Suprapubic skin (tissue), 4 donors: ENCODE results near the gene DCTN2. TPM values are rescaled to one million over a fixed set of nuclear protein-coding genes. Genes with fewer than 3 reads are reported as not detected.
"Not testable (repeated sequence)": the region's sequence is repeated elsewhere in the genome, so short reads cannot be mapped to it uniquely, and the experiment has no call there.

Source experiments
- DNase-seq, 2 donors: peaks; one replicate each; pipeline ENCODE4 v3.0.0-alpha.2; 2019; ENCODE audit warnings: low spot score in 2 of 2
- H3K27ac ChIP-seq: fragments of 200-600 bp; sonication (generic); one replicate; pipeline ENCODE4 v1.5.1; 2019
- H3K27me3 ChIP-seq: fragments of 200-600 bp; sonication (generic); one replicate; pipeline ENCODE4 v1.5.1; 2019
- H3K36me3 ChIP-seq: fragments of 200-600 bp; sonication (generic); one replicate; pipeline ENCODE4 v1.5.1; 2019
- H3K4me1 ChIP-seq: fragments of 200-600 bp; sonication (generic); one replicate; pipeline ENCODE4 v1.5.1; 2019
- H3K4me3 ChIP-seq: fragments of 200-600 bp; sonication (generic); one replicate; pipeline ENCODE4 v1.5.1; 2019; ENCODE audit warnings: mild to moderate bottlenecking
- H3K9me3 ChIP-seq: fragments of 200-600 bp; sonication (generic); one replicate; pipeline ENCODE4 v1.5.1; 2019
- CTCF ChIP-seq, 2 donors: fragments of 200-600 bp in 1 of 2; fragments of 450-650 bp in 1 of 2; sonication (generic) in 1 of 2; IDR thresholded peaks; one replicate each; pipeline ENCODE4 v1.5.1; 2016 to 2019; ENCODE audit warnings: antibody characterized with exemption in 2 of 2, mild to moderate bottlenecking in 1 of 2, moderate library complexity in 1 of 2
- EP300 ChIP-seq: sonication (generic); formaldehyde crosslinking; IDR thresholded peaks from one replicate; pipeline ENCODE4 v1.6.1; 2017; ENCODE audit warnings: antibody characterized with exemption
- POLR2A ChIP-seq, 2 donors: fragments of 450-650 bp; IDR thresholded peaks; one replicate each; pipeline ENCODE4 v1.6.1; 2017; ENCODE audit warnings: antibody characterized with exemption in 2 of 2, mild to moderate bottlenecking in 2 of 2, moderate library complexity in 2 of 2
- POLR2AphosphoS5 ChIP-seq, 3 donors: sonication (generic); formaldehyde crosslinking; IDR thresholded peaks; one replicate each; pipeline ENCODE4 v1.6.1; 2017; ENCODE audit warnings: antibody characterized with exemption in 3 of 3
- WGBS: methylation state at CpG from one replicate; pipeline ENCODE4 v1.1.5; 2018; 5-methylcytosine and 5-hydroxymethylcytosine counted together
- total RNA-seq, 4 donors: library from RNA; depleted of rRNA; stranded (reverse); fragments of >200 nt; gene quantifications; one replicate each; pipeline ENCODE4 v1.1.0, GENCODE V29; 2016

Gene DCTN2
- total RNA-seq, 4 donors from 2014 or later: 152 to 242 (median 185) TPM

GRCh38 chr12:57515934-57516541 lies 31.0 kb downstream of the DCTN2 start:
- Histone ChIP-seq H3K4me1 (peaks cover 33% of the 10 kb centered on the region), H3K4me3 (no peak overlapping the region), H3K9me3 (no peaks in the 10 kb centered on the region), H3K27me3 (no peaks in the 10 kb centered on the region), H3K36me3 (peaks cover 64% of the 10 kb centered on the region), H3K27ac (no peak overlapping the region)
- TF ChIP-seq CTCF (IDR thresholded peaks at IDR 0.05): no peak
- TF ChIP-seq POLR2AphosphoS5 (IDR thresholded peaks at IDR 0.05): no peak
- TF ChIP-seq EP300: no peak
- TF ChIP-seq POLR2A (IDR thresholded peaks at IDR 0.05): no peak
- WGBS: 85% methylated on average over 11 of the region's 11 CpGs
- no peak for DNase-seq

GRCh38 chr12:57515408-57515933 lies 31.5 kb downstream of the DCTN2 start:
- Histone ChIP-seq H3K4me1 (peaks cover 30% of the 10 kb centered on the region), H3K4me3 (no peak overlapping the region), H3K9me3 (no peaks in the 10 kb centered on the region), H3K36me3 (peaks cover 68% of the 10 kb centered on the region), H3K27ac (no peak overlapping the region), H3K27me3 (no peaks in the 10 kb centered on the region)
- WGBS: 48% methylated on average over 3 of the region's 3 CpGs
- no peak for TF ChIP-seq POLR2A (IDR thresholded peaks at IDR 0.05)
- TF ChIP-seq CTCF (IDR thresholded peaks at IDR 0.05): no peak
- TF ChIP-seq EP300: no peak
- no peak for TF ChIP-seq POLR2AphosphoS5 (IDR thresholded peaks at IDR 0.05)
- DNase-seq: no peak

- no peak for DNase-seq
- H3K36me3 ChIP-seq: peaks cover 74% of the 10 kb centered on the region
- H3K4me3 ChIP-seq: no peak overlapping the region
- WGBS: 81% methylated on average over 8 of the region's 9 CpGs
- no peaks in the 10 kb centered on the region for H3K9me3 ChIP-seq
- H3K27ac ChIP-seq: no peak overlapping the region
- no peaks in the 10 kb centered on the region for H3K27me3 ChIP-seq
- TF ChIP-seq POLR2A (IDR thresholded peaks at IDR 0.05) (no peak), CTCF (IDR thresholded peaks at IDR 0.05) (no peak), EP300 (no peak), POLR2AphosphoS5 (IDR thresholded peaks at IDR 0.05) (no peak)
- H3K4me1 ChIP-seq: peaks cover 30% of the 10 kb centered on the region
Measured at GRCh38 chr12:57514720-57515407, 32.1 kb downstream of the DCTN2 start.

- Histone ChIP-seq H3K36me3 (peaks cover 79% of the 10 kb centered on the region), H3K4me1 (peaks cover 25% of the 10 kb centered on the region)
- WGBS: 98% methylated on average over 9 of the region's 9 CpGs
Measured at GRCh38 chr12:57514246-57514645, 32.7 kb downstream of the DCTN2 start.

GRCh38 chr12:57513677-57514076 lies 33.3 kb downstream of the DCTN2 start:
- Histone ChIP-seq H3K4me1 (peaks cover 19% of the 10 kb centered on the region), H3K36me3 (peaks cover 82% of the 10 kb centered on the region)
- H3K9me3 ChIP-seq, H3K27ac ChIP-seq, H3K27me3 ChIP-seq, DNase-seq, H3K4me3 ChIP-seq: not testable (repeated sequence)
- 95% methylated on average over 6 of the region's 6 CpGs for WGBS

More at GRCh38 chr12:57514246-57514645, 32.7 kb downstream of the DCTN2 start:
- not testable (repeated sequence) for H3K9me3 ChIP-seq, DNase-seq, H3K27ac ChIP-seq, H3K4me3 ChIP-seq, H3K27me3 ChIP-seq

GRCh38 chr12:57513266-57513665 lies 33.7 kb downstream of the DCTN2 start:
- H3K27ac ChIP-seq: no peak overlapping the region
- WGBS: 95% methylated on average over 5 of the region's 5 CpGs
- DNase-seq: no peak

More at GRCh38 chr12:57513266-57513665, 33.7 kb downstream of the DCTN2 start:
- Histone ChIP-seq H3K27me3 (no peaks in the 10 kb centered on the region), H3K9me3 (no peaks in the 10 kb centered on the region), H3K4me3 (no peak overlapping the region), H3K36me3 (peaks cover 82% of the 10 kb centered on the region), H3K4me1 (peaks cover 15% of the 10 kb centered on the region)
- no peak for TF ChIP-seq EP300
- TF ChIP-seq POLR2AphosphoS5 (IDR thresholded peaks at IDR 0.05): no peak
- no peak for TF ChIP-seq CTCF (IDR thresholded peaks at IDR 0.05)
- TF ChIP-seq POLR2A (IDR thresholded peaks at IDR 0.05): no peak
